Neuronal stem cell (in vitro differentiated cells): ENCODE data around the gene NWD2.

Experiments
- DNase-seq: peaks from one replicate; pipeline ENCODE4 v3.0.0-alpha.2; 2013; ENCODE audit warnings: low spot score
- H2AFZ ChIP-seq: one replicate; pipeline ENCODE4 v1.6.1; 2013; ENCODE audit warnings: mild to moderate bottlenecking, low read length, inconsistent platforms
- H2AK5ac ChIP-seq: 2 replicates; pipeline ENCODE4 v1.6.1; 2013; ENCODE audit warnings: low read depth, mild to moderate bottlenecking, inconsistent platforms, low read length, moderate library complexity, mixed read lengths
- H2BK120ac ChIP-seq: 2 replicates; pipeline ENCODE4 v1.6.1; 2013; ENCODE audit warnings: low read depth, mild to moderate bottlenecking, inconsistent platforms, low read length, moderate library complexity, mixed read lengths
- H2BK12ac ChIP-seq: one replicate; pipeline ENCODE4 v1.6.1; 2013; ENCODE audit warnings: low read length, inconsistent platforms
- H2BK15ac ChIP-seq: 2 replicates; pipeline ENCODE4 v1.6.1; 2013; ENCODE audit warnings: mild to moderate bottlenecking, low read length, inconsistent platforms, mixed read lengths
- H2BK5ac ChIP-seq: one replicate; pipeline ENCODE4 v1.6.1; 2013; ENCODE audit warnings: inconsistent platforms, mild to moderate bottlenecking, low read length, moderate library complexity
- H3K14ac ChIP-seq: one replicate; pipeline ENCODE4 v1.6.1; 2013; ENCODE audit warnings: low read length, inconsistent platforms
- H3K18ac ChIP-seq: 2 replicates; pipeline ENCODE4 v1.6.1; 2013; ENCODE audit warnings: low read length, inconsistent platforms
- H3K23ac ChIP-seq: 2 replicates; pipeline ENCODE4 v1.6.1; 2013; ENCODE audit warnings: low read depth, mild to moderate bottlenecking, mixed read lengths, low read length, inconsistent platforms; ENCODE audit not compliant: poor library complexity
- H3K27ac ChIP-seq: replicated peaks from 3 replicates; pipeline ENCODE4 v1.5.1; 2013; ENCODE audit warnings: low read length, inconsistent platforms
- H3K27me3 ChIP-seq, 3 experiments: 2 replicates each; pipeline ENCODE4 v1.6.1; 2013; ENCODE audit warnings: low read length in 3 of 3, mild to moderate bottlenecking in 2 of 3, inconsistent platforms in 1 of 3, low read depth in 1 of 3, mixed read lengths in 1 of 3, moderate library complexity in 1 of 3; ENCODE audit not compliant: control insufficient read depth in 3 of 3, insufficient read depth in 3 of 3
- H3K36me3 ChIP-seq, 2 donors: replicated peaks in 1 of 2; 2 replicates each; pipeline ENCODE4 v1.6.1; 2013; ENCODE audit warnings: low read length in 2 of 2; ENCODE audit not compliant: control insufficient read depth in 2 of 2, insufficient read depth in 2 of 2
- H3K4ac ChIP-seq: 2 replicates; pipeline ENCODE4 v1.6.1; 2013; ENCODE audit warnings: inconsistent platforms, mild to moderate bottlenecking, low read length, moderate library complexity
- H3K4me1 ChIP-seq, 2 donors: 1 replicate in 1 of 2; 2 replicates in 1 of 2; pipeline ENCODE4 v1.6.1; 2013; ENCODE audit warnings: low read length in 2 of 2, low read depth in 1 of 2; ENCODE audit not compliant: control insufficient read depth in 2 of 2, insufficient read depth in 1 of 2
- H3K4me2 ChIP-seq: one replicate; pipeline ENCODE4 v1.6.1; 2013; ENCODE audit warnings: mild to moderate bottlenecking, low read length, inconsistent platforms; ENCODE audit not compliant: insufficient read depth, poor library complexity, severe bottlenecking
- H3K4me3 ChIP-seq, 2 donors: 2 replicates each; pipeline ENCODE4 v1.5.1; 2013; ENCODE audit warnings: low read length in 2 of 2, mild to moderate bottlenecking in 2 of 2, inconsistent platforms in 1 of 2, moderate library complexity in 1 of 2
- H3K79me1 ChIP-seq: one replicate; pipeline ENCODE4 v1.6.1; 2013; ENCODE audit warnings: low read depth, mild to moderate bottlenecking, inconsistent platforms, low read length, moderate library complexity
- H3K9ac ChIP-seq: one replicate; pipeline ENCODE4 v1.6.1; 2013; ENCODE audit warnings: mild to moderate bottlenecking, low read depth, low read length, inconsistent platforms; ENCODE audit not compliant: poor library complexity
- H3K9me3 ChIP-seq, 2 donors: replicated peaks in 1 of 2; 2 replicates each; pipeline versions ENCODE3 to v1.6.1; 2013; ENCODE audit warnings: low read length in 2 of 2, mild to moderate bottlenecking in 2 of 2, inconsistent platforms in 1 of 2, low read depth in 1 of 2, mixed read lengths in 1 of 2, moderate library complexity in 1 of 2; ENCODE audit not compliant: control insufficient read depth in 2 of 2, insufficient read depth in 1 of 2
- H4K8ac ChIP-seq: one replicate; pipeline ENCODE4 v1.6.1; 2013; ENCODE audit warnings: low read depth, mild to moderate bottlenecking, inconsistent platforms, low read length, moderate library complexity
- H4K91ac ChIP-seq: one replicate; pipeline ENCODE4 v1.6.1; 2013; ENCODE audit warnings: low read length, low read depth, mild to moderate bottlenecking, inconsistent platforms; ENCODE audit not compliant: poor library complexity
- whole genome bisulfite sequencing, 2 donors: extraction: QIAGEN DNeasy Blood & Tissue Kit; methylation state at CpG; one replicate each; pipeline ENCODE4 v1.1.7; 2013; ENCODE audit warnings: missing lambda C conversion rate in 2 of 2, mixed read lengths in 1 of 2; ENCODE audit not compliant: insufficient read length in 2 of 2, insufficient replicate concordance in 1 of 2; ENCODE audit errors: extremely low coverage in 2 of 2; 5-methylcytosine and 5-hydroxymethylcytosine counted together

The NWD2 gene

DNA sequence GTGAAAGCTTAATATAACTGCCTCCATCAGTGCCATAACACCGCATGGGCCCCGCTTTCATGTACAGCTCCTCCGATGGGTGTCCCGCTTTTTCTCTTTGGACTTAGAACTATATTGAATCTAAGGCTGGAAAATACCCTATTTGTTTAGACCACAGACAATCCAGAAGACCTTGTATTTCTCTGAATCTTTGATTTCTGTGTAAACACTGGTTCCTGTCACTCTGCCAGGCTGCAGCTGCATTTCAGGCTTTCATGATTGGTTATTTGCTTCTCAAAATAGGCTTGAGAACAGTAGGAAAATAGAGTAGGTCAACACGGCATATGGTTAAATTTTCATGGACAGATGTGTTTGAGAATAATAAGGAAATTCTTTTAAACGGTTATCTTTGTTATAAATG lies 80.0 kb downstream of the NWD2 start:
- Histone ChIP-seq H4K91ac (no peak overlapping the region), H3K79me1 (no peaks in the 10 kb centered on the region), H3K9me3 (no peaks in the 10 kb centered on the region), H3K27me3 (no peaks in the 10 kb centered on the region), H2BK15ac (no peak overlapping the region), H3K4me2 (no peak overlapping the region), H2BK12ac (no peak overlapping the region), H3K4ac (no peak overlapping the region), H3K23ac (no peak overlapping the region), H3K27ac (no peak overlapping the region), H2AFZ (no peak overlapping the region), H2AK5ac (no peak overlapping the region), H2BK5ac (no peak overlapping the region), H3K36me3 (no peaks in the 10 kb centered on the region), H3K4me1 (no peaks in the 10 kb centered on the region), H2BK120ac (no peak overlapping the region), H4K8ac (no peak overlapping the region), H3K4me3 (no peak overlapping the region), H3K14ac (no peak overlapping the region), H3K9ac (no peak overlapping the region), H3K18ac (no peak overlapping the region)
- WGBS, 2 donors = no CpG with 5 or more reads among the region's 6 CpGs
- DNase-seq = no peak

GRCh38 chr4:37326852-37327251 lies 82.3 kb downstream of the NWD2 start:
- no peaks in the 10 kb centered on the region for H3K79me1 ChIP-seq
- no peaks in the 10 kb centered on the region for H3K9me3 ChIP-seq
- no peaks in the 10 kb centered on the region for H3K36me3 ChIP-seq
- H3K4me3 ChIP-seq = no peak overlapping the region
- no peak overlapping the region for H2BK120ac ChIP-seq
- no peak overlapping the region for H3K23ac ChIP-seq
- H4K91ac ChIP-seq = no peak overlapping the region
- no peak overlapping the region for H2BK12ac ChIP-seq
- H3K18ac ChIP-seq = no peak overlapping the region
- H3K4me1 ChIP-seq = no peaks in the 10 kb centered on the region
- no peaks in the 10 kb centered on the region for H3K27me3 ChIP-seq
- no CpG with 5 or more reads among the region's 1 CpG for whole genome bisulfite sequencing, 2 donors
- no peak overlapping the region for H3K4me2 ChIP-seq
- no peak overlapping the region for H3K4ac ChIP-seq
- no peak overlapping the region for H2AK5ac ChIP-seq
- no peak overlapping the region for H3K9ac ChIP-seq
- H2AFZ ChIP-seq = no peak overlapping the region
- no peak overlapping the region for H3K27ac ChIP-seq
- no peak overlapping the region for H2BK5ac ChIP-seq
- no peak for DNase-seq
- no peak overlapping the region for H2BK15ac ChIP-seq
- H4K8ac ChIP-seq = no peak overlapping the region
- H3K14ac ChIP-seq = no peak overlapping the region

- Histone ChIP-seq H3K18ac (no peak overlapping the region), H3K36me3 (no peaks in the 10 kb centered on the region), H3K27ac (no peak overlapping the region), H3K27me3 (no peaks in the 10 kb centered on the region), H2BK120ac (no peak overlapping the region), H3K4ac (no peak overlapping the region), H3K4me3 (no peak overlapping the region), H4K91ac (no peak overlapping the region), H2BK15ac (no peak overlapping the region), H3K14ac (no peak overlapping the region), H2BK12ac (no peak overlapping the region), H4K8ac (no peak overlapping the region), H2AK5ac (no peak overlapping the region), H2AFZ (no peak overlapping the region), H3K23ac (no peak overlapping the region), H3K9me3 (no peaks in the 10 kb centered on the region), H2BK5ac (no peak overlapping the region), H3K4me2 (no peak overlapping the region), H3K9ac (no peak overlapping the region), H3K79me1 (no peaks in the 10 kb centered on the region), H3K4me1 (no peaks in the 10 kb centered on the region)
- DNase-seq = no peak
Measured at GRCh38 chr4:37338972-37339371, 94.4 kb downstream of the NWD2 start.

GRCh38 chr4:37358748-37359147 lies 114.2 kb downstream of the NWD2 start:
- Histone ChIP-seq H3K4ac (no peak overlapping the region), H2BK15ac (no peak overlapping the region), H3K4me2 (no peak overlapping the region), H3K9ac (no peak overlapping the region), H3K14ac (no peak overlapping the region), H3K4me3 (no peak overlapping the region), H2BK5ac (no peak overlapping the region), H4K91ac (no peak overlapping the region), H3K27me3 (no peaks in the 10 kb centered on the region), H3K9me3 (no peaks in the 10 kb centered on the region), H2BK12ac (no peak overlapping the region), H2AFZ (no peak overlapping the region), H3K36me3 (no peaks in the 10 kb centered on the region), H4K8ac (no peak overlapping the region), H2AK5ac (no peak overlapping the region), H3K4me1 (peaks cover 0 to 3% of the 10 kb centered on the region in 2 donors), H3K23ac (no peak overlapping the region), H3K18ac (no peak overlapping the region), H2BK120ac (no peak overlapping the region), H3K79me1 (no peaks in the 10 kb centered on the region), H3K27ac (no peak overlapping the region)
- DNase-seq = no peak
- no CpG with 5 or more reads among the region's 2 CpGs for WGBS, 2 donors
